Upper lobe of left lung (tissue), 4 donors: Measurements from ENCODE around the gene LRRC74A.

ENCODE experiments used
- POLR2A ChIP-seq, 4 donors: fragments of 450-650 bp; IDR thresholded peaks; one replicate each; pipeline ENCODE4 v1.5.1; 2016 to 2017; ENCODE audit warnings: antibody characterized with exemption in 4 of 4, mild to moderate bottlenecking in 2 of 4
- TF ChIP-seq, protein P1 (sequence below), 6 experiments: fragments of 450-650 bp in 4 of 6; fragments of 200-600 bp in 2 of 6; sonication (generic) in 2 of 6; IDR thresholded peaks; one replicate each; pipeline ENCODE4 v1.5.1; 2016 to 2019; ENCODE audit warnings: antibody characterized with exemption in 6 of 6

DNA sequence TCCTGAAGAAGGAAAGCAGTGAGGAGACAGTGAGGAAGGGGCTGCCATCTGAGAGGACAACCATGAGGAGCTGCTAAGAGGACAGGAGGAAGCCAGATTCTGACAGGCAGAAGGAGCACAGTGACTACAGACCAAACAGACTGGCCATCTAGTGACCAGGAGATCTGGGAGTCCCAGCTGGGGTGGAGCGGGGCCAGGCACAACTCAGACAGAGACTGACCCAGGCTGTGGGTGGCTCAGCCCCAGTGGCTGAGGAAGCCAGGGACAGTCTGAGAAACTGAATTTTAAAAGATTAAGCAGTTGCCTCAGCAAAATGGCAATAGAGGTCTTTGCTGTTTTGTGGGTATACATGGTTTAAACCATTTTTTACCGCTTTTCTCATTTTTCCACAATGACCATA, 28.9 kb downstream of the LRRC74A start:
- no peak for TF ChIP-seq POLR2A (IDR thresholded peaks at IDR 0.05)
- TF ChIP-seq, protein P1, sequence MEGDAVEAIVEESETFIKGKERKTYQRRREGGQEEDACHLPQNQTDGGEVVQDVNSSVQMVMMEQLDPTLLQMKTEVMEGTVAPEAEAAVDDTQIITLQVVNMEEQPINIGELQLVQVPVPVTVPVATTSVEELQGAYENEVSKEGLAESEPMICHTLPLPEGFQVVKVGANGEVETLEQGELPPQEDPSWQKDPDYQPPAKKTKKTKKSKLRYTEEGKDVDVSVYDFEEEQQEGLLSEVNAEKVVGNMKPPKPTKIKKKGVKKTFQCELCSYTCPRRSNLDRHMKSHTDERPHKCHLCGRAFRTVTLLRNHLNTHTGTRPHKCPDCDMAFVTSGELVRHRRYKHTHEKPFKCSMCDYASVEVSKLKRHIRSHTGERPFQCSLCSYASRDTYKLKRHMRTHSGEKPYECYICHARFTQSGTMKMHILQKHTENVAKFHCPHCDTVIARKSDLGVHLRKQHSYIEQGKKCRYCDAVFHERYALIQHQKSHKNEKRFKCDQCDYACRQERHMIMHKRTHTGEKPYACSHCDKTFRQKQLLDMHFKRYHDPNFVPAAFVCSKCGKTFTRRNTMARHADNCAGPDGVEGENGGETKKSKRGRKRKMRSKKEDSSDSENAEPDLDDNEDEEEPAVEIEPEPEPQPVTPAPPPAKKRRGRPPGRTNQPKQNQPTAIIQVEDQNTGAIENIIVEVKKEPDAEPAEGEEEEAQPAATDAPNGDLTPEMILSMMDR (IDR thresholded peaks at IDR 0.05), result no peak
